ENCODE data around the gene ACVRL1. TPM values are rescaled to one million over a fixed set of nuclear protein-coding genes. Genes with fewer than 3 reads are reported as not detected.

The ACVRL1 gene
- total RNA-seq, 1 donor from 2014 or later: 0.46 TPM

DNA sequence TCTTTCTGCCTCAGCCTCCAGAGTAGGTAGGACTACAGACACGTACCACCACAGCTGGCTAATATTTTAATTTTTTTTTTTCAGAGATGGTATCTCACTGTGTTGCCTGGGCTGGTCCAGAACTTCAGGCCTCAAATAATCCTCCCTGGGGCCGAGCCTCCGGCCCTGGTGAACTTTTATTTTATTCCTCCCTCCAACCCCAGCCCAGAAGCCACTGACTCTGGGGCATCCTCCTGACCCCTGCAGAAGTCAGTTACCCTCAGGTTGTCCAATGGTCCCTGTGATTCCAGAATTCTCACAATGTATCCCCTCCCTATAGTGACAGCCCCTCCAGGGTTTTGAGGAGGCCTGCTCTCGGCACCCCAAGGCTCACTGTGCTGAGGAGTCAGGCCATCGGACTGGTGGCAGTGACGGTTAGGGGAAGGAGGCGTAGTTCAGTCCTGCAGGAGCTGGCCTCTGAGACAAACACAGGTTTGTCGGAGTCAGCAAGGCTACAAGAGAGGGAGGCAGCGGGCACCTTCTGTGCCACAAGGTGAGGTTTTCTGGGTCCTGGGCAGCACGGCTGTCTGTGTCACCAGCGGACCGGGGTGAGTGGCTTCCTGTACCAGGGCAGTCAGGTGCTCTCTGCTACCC, 39.4 kb upstream of the ACVRL1 start:
- no peak for DNase-seq (ENCODE audit: extremely low spot score, unreplicated experiment)
- Mint-ChIP-seq H3K36me3 (no peaks in the 10 kb centered on the region), H3K9me3 (no peaks in the 10 kb centered on the region), H3K4me3 (peak overlapping the region; percentile 80), H3K27ac (no peak overlapping the region), H3K4me1 (ENCODE audit: unreplicated experiment) (peaks cover 58% of the 10 kb centered on the region), H3K27me3 (peaks cover 33% of the 10 kb centered on the region)
- TF ChIP-seq, protein P1, sequence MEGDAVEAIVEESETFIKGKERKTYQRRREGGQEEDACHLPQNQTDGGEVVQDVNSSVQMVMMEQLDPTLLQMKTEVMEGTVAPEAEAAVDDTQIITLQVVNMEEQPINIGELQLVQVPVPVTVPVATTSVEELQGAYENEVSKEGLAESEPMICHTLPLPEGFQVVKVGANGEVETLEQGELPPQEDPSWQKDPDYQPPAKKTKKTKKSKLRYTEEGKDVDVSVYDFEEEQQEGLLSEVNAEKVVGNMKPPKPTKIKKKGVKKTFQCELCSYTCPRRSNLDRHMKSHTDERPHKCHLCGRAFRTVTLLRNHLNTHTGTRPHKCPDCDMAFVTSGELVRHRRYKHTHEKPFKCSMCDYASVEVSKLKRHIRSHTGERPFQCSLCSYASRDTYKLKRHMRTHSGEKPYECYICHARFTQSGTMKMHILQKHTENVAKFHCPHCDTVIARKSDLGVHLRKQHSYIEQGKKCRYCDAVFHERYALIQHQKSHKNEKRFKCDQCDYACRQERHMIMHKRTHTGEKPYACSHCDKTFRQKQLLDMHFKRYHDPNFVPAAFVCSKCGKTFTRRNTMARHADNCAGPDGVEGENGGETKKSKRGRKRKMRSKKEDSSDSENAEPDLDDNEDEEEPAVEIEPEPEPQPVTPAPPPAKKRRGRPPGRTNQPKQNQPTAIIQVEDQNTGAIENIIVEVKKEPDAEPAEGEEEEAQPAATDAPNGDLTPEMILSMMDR (conservative IDR thresholded peaks at IDR 0.05): no peak

DNA sequence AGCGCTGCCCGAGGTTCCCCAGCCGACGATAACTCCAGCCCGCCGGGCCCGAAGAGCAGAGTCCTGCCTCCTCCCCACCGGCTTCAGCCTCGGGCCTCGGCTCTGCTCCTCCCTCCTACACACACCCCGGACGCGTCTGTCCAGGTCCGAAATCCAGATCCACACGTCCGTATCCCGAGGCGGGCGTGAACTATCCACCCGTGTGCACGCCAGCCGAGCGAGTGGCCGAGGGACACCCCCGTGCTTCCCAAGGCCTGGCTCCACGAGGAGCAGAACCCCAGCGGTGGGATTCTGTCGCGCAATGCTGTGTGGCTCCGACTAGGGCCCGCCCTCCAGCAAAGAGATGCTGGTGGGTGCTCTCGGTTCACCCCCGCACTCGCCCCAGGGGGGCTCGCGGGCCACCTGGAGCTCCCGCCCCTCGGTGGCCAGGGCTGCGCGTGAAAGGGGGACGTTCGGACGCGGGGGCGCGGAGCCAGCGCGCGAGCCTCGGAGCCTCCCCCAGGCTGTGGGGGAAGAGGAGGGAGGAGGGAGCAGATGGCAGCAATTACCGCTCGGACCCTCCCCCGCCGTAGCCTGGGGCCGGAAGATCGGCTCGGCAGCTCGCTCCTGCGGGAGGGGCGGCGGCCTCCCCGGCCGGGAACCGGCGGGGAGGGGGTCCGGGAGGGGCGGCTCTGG, 38.3 kb upstream of the ACVRL1 start:
- TF ChIP-seq, protein P1 (conservative IDR thresholded peaks at IDR 0.05): peak; percentile 54
- Mint-ChIP-seq H3K27me3 (peaks cover 29% of the 10 kb centered on the region), H3K27ac (peak overlapping the region; percentile 46)

DNA sequence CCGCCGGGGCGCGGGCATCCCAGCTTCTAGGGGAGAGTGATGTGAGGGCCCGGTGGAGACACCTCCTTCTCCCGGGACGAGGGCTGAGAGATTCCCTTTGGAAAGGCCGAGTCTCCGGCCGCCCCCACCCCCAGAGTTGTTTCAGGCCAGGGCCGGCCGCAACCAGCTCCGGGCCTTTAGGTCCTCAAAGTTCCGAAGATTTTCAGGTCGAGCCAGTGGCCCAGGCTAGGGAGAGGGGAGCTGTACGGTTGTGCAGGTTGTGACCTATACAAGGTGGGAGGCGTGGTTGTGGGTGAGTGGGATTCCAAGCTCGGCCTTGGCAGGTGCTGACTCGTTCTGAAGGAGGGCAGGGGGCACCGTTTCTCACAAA, 37.8 kb upstream of the ACVRL1 start:
- Mint-ChIP-seq H3K9me3 (no peaks in the 10 kb centered on the region), H3K27me3 (peaks cover 29% of the 10 kb centered on the region), H3K4me1 (ENCODE audit: unreplicated experiment) (peaks cover 58% of the 10 kb centered on the region), H3K36me3 (no peaks in the 10 kb centered on the region), H3K27ac (peak overlapping the region; percentile 50), H3K4me3 (peak overlapping the region; percentile 72)
- TF ChIP-seq, protein P1 (conservative IDR thresholded peaks at IDR 0.05): no peak
- DNase-seq (ENCODE audit: extremely low spot score, unreplicated experiment): no peak

More for the DNA sequence above, 38.3 kb upstream of the ACVRL1 start:
- Mint-ChIP-seq H3K4me3 (peak overlapping the region; percentile 80), H3K9me3 (no peaks in the 10 kb centered on the region), H3K36me3 (no peaks in the 10 kb centered on the region), H3K4me1 (ENCODE audit: unreplicated experiment) (peaks cover 54% of the 10 kb centered on the region)
- no peak for DNase-seq (ENCODE audit: extremely low spot score, unreplicated experiment)

DNA sequence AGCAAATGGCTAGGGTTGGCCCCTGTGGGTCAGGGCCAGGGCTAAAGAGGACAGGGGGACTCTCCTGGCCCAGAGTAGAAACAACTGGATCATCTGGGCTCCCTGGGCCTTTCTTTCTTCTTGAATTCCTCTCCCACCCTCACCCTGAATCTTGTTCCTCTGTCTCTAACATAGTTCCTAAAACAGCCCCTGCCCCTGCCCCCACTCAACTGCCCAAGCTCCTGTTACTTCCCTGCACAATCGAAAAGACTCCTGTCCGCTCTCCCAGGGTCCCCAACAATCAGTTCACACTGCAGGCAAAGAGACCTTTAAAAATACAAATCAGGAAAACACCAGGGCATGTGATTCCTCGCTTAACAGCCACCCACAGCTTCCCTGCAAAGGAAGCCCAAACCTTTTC, 37.4 kb upstream of the ACVRL1 start:
- Mint-ChIP-seq H3K4me3 (peak overlapping the region; percentile 72), H3K4me1 (ENCODE audit: unreplicated experiment) (peaks cover 54% of the 10 kb centered on the region), H3K27me3 (peaks cover 24% of the 10 kb centered on the region), H3K36me3 (no peaks in the 10 kb centered on the region), H3K9me3 (no peaks in the 10 kb centered on the region), H3K27ac (peak overlapping the region; percentile 50)
- TF ChIP-seq, protein P1 (conservative IDR thresholded peaks at IDR 0.05): no peak
- no peak for DNase-seq (ENCODE audit: extremely low spot score, unreplicated experiment)

DNA sequence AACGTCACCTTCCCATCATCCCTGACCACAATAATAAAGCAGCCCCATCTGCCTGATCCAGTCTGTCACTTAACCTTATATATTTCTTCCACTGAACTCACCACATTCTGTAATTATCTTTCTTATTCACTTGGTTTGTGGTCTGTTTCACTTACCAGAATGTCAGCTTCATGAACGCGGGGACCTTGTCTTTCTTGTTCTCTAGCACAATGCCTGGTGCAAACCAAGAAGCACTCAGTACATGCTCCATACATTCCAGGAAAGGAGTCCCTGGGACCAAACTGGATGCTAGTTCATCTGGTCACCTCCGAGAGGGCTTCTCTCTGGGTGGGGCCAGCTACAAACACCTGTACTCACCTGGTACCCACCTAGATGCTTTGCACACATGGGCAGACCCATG, 36.8 kb upstream of the ACVRL1 start:
- no peak for DNase-seq (ENCODE audit: extremely low spot score, unreplicated experiment)
- Mint-ChIP-seq H3K9me3 (no peaks in the 10 kb centered on the region), H3K36me3 (no peaks in the 10 kb centered on the region), H3K4me3 (peak overlapping the region; percentile 72), H3K27ac (peak overlapping the region; percentile 50), H3K4me1 (ENCODE audit: unreplicated experiment) (peaks cover 52% of the 10 kb centered on the region), H3K27me3 (peaks cover 25% of the 10 kb centered on the region)
- TF ChIP-seq, protein P1 (conservative IDR thresholded peaks at IDR 0.05): no peak

All from type B pancreatic cell (in vitro differentiated cells).